Parathyroid adenoma (tissue), 2 donors: Measurements from ENCODE around the gene COQ4.

Experiments used
- H2AFZ ChIP-seq: fragments of 300-600 bp; sonication (generic); one replicate; pipeline ENCODE4 v1.7.0; 2017; ENCODE audit warnings: antibody characterized with exemption, mild to moderate bottlenecking
- H3K27ac ChIP-seq: fragments of 300-600 bp; sonication (generic); one replicate; pipeline ENCODE4 v1.7.0; 2017
- H3K27me3 ChIP-seq: fragments of 300-600 bp; sonication (generic); one replicate; pipeline ENCODE4 v1.7.0; 2017; ENCODE audit warnings: low read length; ENCODE audit not compliant: control insufficient read depth, insufficient read depth
- H3K36me3 ChIP-seq: fragments of 300-600 bp; sonication (generic); one replicate; pipeline ENCODE4 v1.7.0; 2017; ENCODE audit warnings: low read length; ENCODE audit not compliant: control insufficient read depth, insufficient read depth
- H3K4me1 ChIP-seq: fragments of 300-600 bp; sonication (generic); one replicate; pipeline ENCODE4 v1.7.0; 2017; ENCODE audit warnings: control low read depth
- H3K4me2 ChIP-seq: fragments of 300-600 bp; sonication (generic); one replicate; pipeline ENCODE4 v1.7.0; 2017; ENCODE audit warnings: low read length
- H3K4me3 ChIP-seq: fragments of 300-600 bp; sonication (generic); one replicate; pipeline ENCODE4 v1.7.0; 2017; ENCODE audit warnings: low read depth, low read length
- H3K79me2 ChIP-seq: fragments of 300-600 bp; sonication (generic); one replicate; pipeline ENCODE4 v1.7.0; 2017; ENCODE audit warnings: control low read depth
- H3K9ac ChIP-seq: fragments of 300-600 bp; sonication (generic); one replicate; pipeline ENCODE4 v1.7.0; 2017; ENCODE audit warnings: mild to moderate bottlenecking
- H3K9me3 ChIP-seq: fragments of 300-600 bp; sonication (generic); one replicate; pipeline ENCODE4 v1.7.0; 2017; ENCODE audit warnings: low read length; ENCODE audit not compliant: control insufficient read depth
- TF ChIP-seq, protein P1 (sequence below): fragments of 300-600 bp; sonication (generic); IDR thresholded peaks from one replicate; pipeline ENCODE4 v1.7.0; 2017; ENCODE audit warnings: antibody characterized with exemption, mild to moderate bottlenecking
- donor health status: primary hyperparathyroidism.

Gene COQ4

DNA sequence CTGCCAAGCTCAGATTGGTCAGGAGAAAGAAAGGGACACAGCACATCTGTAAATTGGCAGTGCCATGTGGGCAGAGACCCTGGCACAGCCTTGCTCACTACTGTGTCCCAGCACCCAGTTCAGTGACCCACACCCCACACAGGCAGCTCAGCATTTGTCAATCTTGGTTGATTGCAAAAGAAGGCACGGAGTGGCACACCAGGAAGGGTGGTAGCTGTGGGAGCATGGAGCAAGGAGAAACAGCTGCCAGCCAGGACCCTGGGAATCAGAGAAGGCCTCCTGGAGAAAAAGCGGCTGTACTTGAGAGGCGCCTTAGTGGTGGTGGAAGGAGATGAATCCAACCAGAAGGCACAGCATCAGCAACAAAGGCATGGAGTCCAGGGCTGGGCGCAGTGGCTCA lies 21.2 kb downstream of the COQ4 start:
- Histone ChIP-seq H3K36me3 (no peaks in the 10 kb centered on the region), H3K9ac (no peak overlapping the region)

DNA sequence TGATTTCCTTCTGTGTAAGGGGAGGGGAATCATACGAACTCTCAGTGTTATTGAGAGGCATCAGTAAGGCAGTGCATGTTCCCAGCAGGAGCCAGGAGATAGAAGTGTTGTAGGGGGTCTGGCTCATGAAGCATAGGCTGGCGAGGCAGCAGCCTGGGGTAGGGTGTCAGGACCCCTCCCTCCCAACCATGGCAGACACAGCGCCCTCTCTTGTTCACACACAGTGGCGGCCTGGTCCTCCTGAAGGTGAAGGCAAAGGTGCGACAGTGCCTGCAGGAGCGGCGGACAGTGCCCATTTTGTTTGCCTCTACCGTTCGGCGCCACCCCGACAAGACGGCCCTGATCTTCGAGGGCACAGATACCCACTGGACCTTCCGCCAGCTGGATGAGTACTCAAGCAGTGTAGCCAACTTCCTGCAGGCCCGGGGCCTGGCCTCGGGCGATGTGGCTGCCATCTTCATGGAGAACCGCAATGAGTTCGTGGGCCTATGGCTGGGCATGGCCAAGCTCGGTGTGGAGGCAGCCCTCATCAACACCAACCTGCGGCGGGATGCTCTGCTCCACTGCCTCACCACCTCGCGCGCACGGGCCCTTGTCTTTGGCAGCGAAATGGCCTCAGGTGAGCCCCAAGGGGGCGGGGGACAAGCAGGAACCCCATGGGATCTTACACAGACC lies 22.4 kb downstream of the COQ4 start:
- H3K4me3 ChIP-seq, result no peak overlapping the region
- no peaks in the 10 kb centered on the region for H3K4me1 ChIP-seq
- H3K36me3 ChIP-seq, result no peaks in the 10 kb centered on the region
- no peaks in the 10 kb centered on the region for H3K79me2 ChIP-seq
- H3K4me2 ChIP-seq, result no peak overlapping the region
- no peaks in the 10 kb centered on the region for H3K27me3 ChIP-seq
- no peak overlapping the region for H3K27ac ChIP-seq
- no peaks in the 10 kb centered on the region for H3K9me3 ChIP-seq
- no peak overlapping the region for H3K9ac ChIP-seq
- H2AFZ ChIP-seq, result no peak overlapping the region
- TF ChIP-seq, protein P1, sequence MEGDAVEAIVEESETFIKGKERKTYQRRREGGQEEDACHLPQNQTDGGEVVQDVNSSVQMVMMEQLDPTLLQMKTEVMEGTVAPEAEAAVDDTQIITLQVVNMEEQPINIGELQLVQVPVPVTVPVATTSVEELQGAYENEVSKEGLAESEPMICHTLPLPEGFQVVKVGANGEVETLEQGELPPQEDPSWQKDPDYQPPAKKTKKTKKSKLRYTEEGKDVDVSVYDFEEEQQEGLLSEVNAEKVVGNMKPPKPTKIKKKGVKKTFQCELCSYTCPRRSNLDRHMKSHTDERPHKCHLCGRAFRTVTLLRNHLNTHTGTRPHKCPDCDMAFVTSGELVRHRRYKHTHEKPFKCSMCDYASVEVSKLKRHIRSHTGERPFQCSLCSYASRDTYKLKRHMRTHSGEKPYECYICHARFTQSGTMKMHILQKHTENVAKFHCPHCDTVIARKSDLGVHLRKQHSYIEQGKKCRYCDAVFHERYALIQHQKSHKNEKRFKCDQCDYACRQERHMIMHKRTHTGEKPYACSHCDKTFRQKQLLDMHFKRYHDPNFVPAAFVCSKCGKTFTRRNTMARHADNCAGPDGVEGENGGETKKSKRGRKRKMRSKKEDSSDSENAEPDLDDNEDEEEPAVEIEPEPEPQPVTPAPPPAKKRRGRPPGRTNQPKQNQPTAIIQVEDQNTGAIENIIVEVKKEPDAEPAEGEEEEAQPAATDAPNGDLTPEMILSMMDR, result no peak

More for the DNA sequence above, 21.2 kb downstream of the COQ4 start:
- H3K9me3 ChIP-seq, result no peaks in the 10 kb centered on the region
- no peak overlapping the region for H3K27ac ChIP-seq
- no peak overlapping the region for H3K4me2 ChIP-seq
- no peaks in the 10 kb centered on the region for H3K79me2 ChIP-seq
- TF ChIP-seq, protein P1, result no peak
- H3K4me1 ChIP-seq, result no peaks in the 10 kb centered on the region
- no peak overlapping the region for H3K4me3 ChIP-seq
- no peak overlapping the region for H2AFZ ChIP-seq
- no peaks in the 10 kb centered on the region for H3K27me3 ChIP-seq

DNA sequence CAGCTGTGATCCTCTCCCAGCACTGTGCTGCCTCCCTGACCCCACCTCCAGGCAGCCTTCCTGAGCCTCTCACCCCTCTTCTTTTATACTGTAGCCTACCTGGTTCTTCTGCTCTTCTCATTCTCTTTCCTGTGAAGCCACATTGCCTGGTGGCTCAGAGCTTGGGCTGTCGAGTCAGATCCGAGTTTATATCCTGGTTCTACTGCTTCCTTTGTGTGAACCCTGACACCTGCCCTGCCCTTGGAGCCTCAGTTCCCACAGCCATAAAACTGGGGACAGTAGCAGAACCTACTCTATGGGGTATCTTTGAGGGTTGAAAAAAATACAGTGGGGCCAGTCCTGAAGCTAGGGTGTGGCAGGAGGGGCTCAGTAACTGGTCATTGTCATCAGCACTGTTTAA lies 26.5 kb downstream of the COQ4 start:
- Histone ChIP-seq H2AFZ (no peak overlapping the region), H3K4me1 (no peaks in the 10 kb centered on the region), H3K36me3 (no peaks in the 10 kb centered on the region), H3K9ac (no peak overlapping the region), H3K4me3 (no peak overlapping the region), H3K4me2 (no peak overlapping the region), H3K27me3 (no peaks in the 10 kb centered on the region), H3K79me2 (no peaks in the 10 kb centered on the region), H3K9me3 (no peaks in the 10 kb centered on the region), H3K27ac (no peak overlapping the region)
- TF ChIP-seq, protein P1, result no peak

DNA sequence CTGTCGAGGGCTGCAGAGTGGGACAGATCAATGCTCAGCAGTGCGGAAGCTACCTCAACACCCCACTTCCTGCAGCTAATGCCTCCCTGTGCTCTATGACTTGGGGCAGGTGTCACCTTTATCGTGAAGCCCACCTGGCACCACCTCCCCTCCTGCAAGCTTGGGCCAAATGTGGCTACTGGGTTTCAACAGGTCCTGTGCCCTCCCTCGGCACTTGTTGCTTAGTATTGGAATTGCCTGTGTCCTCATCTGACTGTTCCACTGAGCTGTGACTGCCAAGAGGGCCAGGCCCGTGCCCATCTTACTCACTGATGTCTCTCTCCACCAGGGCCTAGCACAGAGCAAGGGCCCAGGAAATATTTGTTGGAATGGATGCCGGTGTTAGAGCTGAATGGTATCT lies 27.1 kb downstream of the COQ4 start:
- Histone ChIP-seq H3K9ac (no peak overlapping the region), H2AFZ (no peak overlapping the region), H3K4me2 (no peak overlapping the region), H3K27me3 (no peaks in the 10 kb centered on the region), H3K36me3 (no peaks in the 10 kb centered on the region), H3K4me3 (no peak overlapping the region), H3K9me3 (no peaks in the 10 kb centered on the region), H3K79me2 (no peaks in the 10 kb centered on the region), H3K27ac (no peak overlapping the region), H3K4me1 (no peaks in the 10 kb centered on the region)
- TF ChIP-seq, protein P1, result no peak

DNA sequence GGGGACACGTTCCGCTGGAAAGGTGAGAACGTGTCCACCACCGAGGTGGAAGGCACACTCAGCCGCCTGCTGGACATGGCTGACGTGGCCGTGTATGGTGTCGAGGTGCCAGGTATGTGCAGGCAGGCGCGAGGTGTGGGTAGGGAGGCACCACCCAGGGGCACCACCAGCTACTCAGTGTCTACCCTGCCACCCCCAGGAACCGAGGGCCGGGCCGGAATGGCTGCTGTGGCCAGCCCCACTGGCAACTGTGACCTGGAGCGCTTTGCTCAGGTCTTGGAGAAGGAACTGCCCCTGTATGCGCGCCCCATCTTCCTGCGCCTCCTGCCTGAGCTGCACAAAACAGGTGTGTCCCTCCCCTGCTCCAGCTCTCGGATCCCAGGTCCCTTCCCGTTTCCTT lies 32.8 kb downstream of the COQ4 start:
- Histone ChIP-seq H3K27ac (no peak overlapping the region), H3K27me3 (no peaks in the 10 kb centered on the region), H3K4me3 (no peak overlapping the region), H2AFZ (no peak overlapping the region), H3K9me3 (no peaks in the 10 kb centered on the region), H3K79me2 (no peaks in the 10 kb centered on the region), H3K4me1 (no peaks in the 10 kb centered on the region), H3K36me3 (no peaks in the 10 kb centered on the region), H3K9ac (no peak overlapping the region), H3K4me2 (no peak overlapping the region)
- TF ChIP-seq, protein P1, result no peak
